Measurements from ENCODE around the gene PTPN1. TPM values are rescaled to one million over a fixed set of nuclear protein-coding genes. Genes with fewer than 3 reads are reported as not detected.
A peak's percentile ranks its signal among the peaks of the same experiment; 100 is the strongest.

PTPN1 gene
- total and polyA plus RNA-seq, 2 of the 4 experiments (the other 2 are of a cell fraction) = 31.7 to 37.4 TPM

- Histone ChIP-seq H3K4me2 (ENCODE audit: low read depth, low read length) (no peak overlapping the region), H3K14ac (replicated peaks; ENCODE audit: low read depth, low read length) (no peak overlapping the region), H2BK120ac (ENCODE audit: low read depth, low read length) (no peak overlapping the region), H3K27ac (ENCODE audit: insufficient read depth, low read length) (no peak overlapping the region), H4K20me1 (ENCODE audit: insufficient read depth, low read length) (peaks cover 28% of the 10 kb centered on the region), H3K4ac (ENCODE audit: low read depth, low read length) (no peak overlapping the region), H4K91ac (ENCODE audit: insufficient read depth, low read depth, low read length) (no peak overlapping the region), H3K9ac (ENCODE audit: low read depth, low read length) (no peak overlapping the region), H3K27me3 (ENCODE audit: control insufficient read depth, insufficient read depth, low read length) (no peaks in the 10 kb centered on the region), H2BK15ac (ENCODE audit: low read depth, low read length) (no peak overlapping the region), H3K36me3 (ENCODE audit: control insufficient read depth, insufficient read depth, low read length) (peaks cover 80% of the 10 kb centered on the region), H3K4me3 (ENCODE audit: insufficient read depth, low read depth, low read length) (no peak overlapping the region), H4K8ac (ENCODE audit: low read depth in 2 of 2, low read length in 2 of 2) (no peak overlapping the region), H3K18ac (ENCODE audit: low read depth, low read length) (no peak overlapping the region), H3K79me1 (ENCODE audit: low read depth in 1 of 2, low read length in 2 of 2) (peaks cover 32 to 67% of the 10 kb centered on the region in 2 experiments), H2AK9ac (replicated peaks; ENCODE audit: low read depth, low read length, poor library complexity) (peak overlapping the region; percentile 33), H2BK20ac (ENCODE audit: low read depth, low read length) (no peak overlapping the region), H3K23ac (ENCODE audit: low read depth, low read length) (no peak overlapping the region), H3K9me1 (ENCODE audit: insufficient read depth, low read length) (no peaks in the 10 kb centered on the region), H2BK5ac (ENCODE audit: low read depth, low read length, poor library complexity, severe bottlenecking) (no peak overlapping the region), H3K56ac (ENCODE audit: extremely low read depth, insufficient read depth, low read length) (no peak overlapping the region), H3K9me3 (ENCODE audit: control insufficient read depth, insufficient read depth, low read length) (no peaks in the 10 kb centered on the region), H2AFZ (replicated peaks; ENCODE audit: low read length, poor library complexity) (no peak overlapping the region), H2AK5ac (ENCODE audit: low read depth, low read length) (no peak overlapping the region), H3K4me1 (ENCODE audit: control insufficient read depth, insufficient read depth, low read length) (peaks cover 6% of the 10 kb centered on the region; the same call in 1 of the 2 replicates), H4K5ac (ENCODE audit: low read depth, low read length) (no peak overlapping the region)
- BruUV-seq (replicated peaks) = no TSS peak
- intact Hi-C loops (cut with micrococcal nuclease) (loop anchor here (5.0 kb wide), 1 partner anchor 97 kb away; no protein-coding TSS in a partner anchor), dilution Hi-C loops (cut with HindIII; ENCODE audit: low sequenced_read_pairs, unreplicated experiment) (no loop called here), in situ Hi-C loops (cut with MboI; ENCODE audit: low sequenced_read_pairs) (loop anchor here (5.0 kb wide), 2 partner anchors 117 to 392 kb away; no protein-coding TSS in a partner anchor)
- CTCF ChIA-PET = interaction anchor here (0.6 to 1.4 kb wide), 2 partner anchors 54 to 391 kb away, joined by 3 to 8 read pairs; no protein-coding TSS in a partner anchor
- POLR2A ChIA-PET (ENCODE audit: unreplicated experiment) = no interaction called here
- DNase-seq (no peak), ATAC-seq (ENCODE audit: low read depth) (no peak)
- 83% methylated on average over 3 of the region's 10 CpGs; no CpG with 5 or more reads in 1 of the 2 experiments for WGBS, 2 experiments (ENCODE audit: extremely low coverage in 2 of 2, insufficient read length in 1 of 2)
- TF ChIP-seq SMC3 (IDR thresholded peaks at IDR 0.05; ENCODE audit: low read depth, low read length) (no peak), CHD1 (IDR thresholded peaks at IDR 0.05; ENCODE audit: low read depth, low read length) (no peak), ELK1 (IDR thresholded peaks at IDR 0.05; ENCODE audit: borderline replicate concordance, low read depth, low read length) (no peak), POLR2A (IDR thresholded peaks at IDR 0.05; ENCODE audit: low read depth, low read length) (no peak), RFX5 (IDR thresholded peaks at IDR 0.05; ENCODE audit: low read depth, low read length) (no peak), RCOR1 (IDR thresholded peaks at IDR 0.05; ENCODE audit: insufficient replicate concordance, low read length) (no peak), CEBPB (IDR thresholded peaks at IDR 0.05; ENCODE audit: low read depth, low read length) (no peak), MAFK (IDR thresholded peaks at IDR 0.05; ENCODE audit: low read depth, low read length) (no peak), BHLHE40 (IDR thresholded peaks at IDR 0.05; ENCODE audit: low read depth, low read length) (no peak), USF2 (IDR thresholded peaks at IDR 0.05; ENCODE audit: low read depth, low read length) (no peak), FOS (IDR thresholded peaks at IDR 0.05; ENCODE audit: low read depth, low read length) (no peak), RAD21 (IDR thresholded peaks at IDR 0.05; ENCODE audit: low read length) (no peak), MAZ (IDR thresholded peaks at IDR 0.05; ENCODE audit: borderline replicate concordance, low read depth, low read length) (no peak)
These were observed 69.3 kb downstream of the PTPN1 start for GRCh38 chr20:50579511-50579910.
